ENCODE results near the gene SEPTIN1.
A peak's percentile ranks its signal among the peaks of the same experiment; 100 is the strongest.

The SEPTIN1 gene

GRCh38 chr16:30335598-30336474 is 46.5 kb downstream of the SEPTIN1 start:
- no peak for DNase-seq

GRCh38 chr16:30335028-30335597 is 47.2 kb downstream of the SEPTIN1 start:
- DNase-seq, result peak; percentile 85

- DNase-seq, result peak; percentile 85
Observed at GRCh38 chr16:30334473-30334989, 47.8 kb downstream of the SEPTIN1 start.

Measured in left hindlimb (tissue), 1 donor.